Suprapubic skin (tissue), 4 donors: ENCODE results near the gene ENOX2.

Source experiments
- POLR2A ChIP-seq, 2 donors: fragments of 450-650 bp; IDR thresholded peaks; one replicate each; pipeline ENCODE4 v1.6.1; 2017; ENCODE audit warnings: antibody characterized with exemption in 2 of 2, mild to moderate bottlenecking in 2 of 2, moderate library complexity in 2 of 2
- POLR2AphosphoS5 ChIP-seq, 3 donors: sonication (generic); formaldehyde crosslinking; IDR thresholded peaks; one replicate each; pipeline ENCODE4 v1.6.1; 2017; ENCODE audit warnings: antibody characterized with exemption in 3 of 3
- TF ChIP-seq, protein P1 (sequence below), 2 donors: fragments of 200-600 bp in 1 of 2; fragments of 450-650 bp in 1 of 2; sonication (generic) in 1 of 2; IDR thresholded peaks; one replicate each; pipeline ENCODE4 v1.5.1; 2016 to 2019; ENCODE audit warnings: antibody characterized with exemption in 2 of 2, mild to moderate bottlenecking in 1 of 2, moderate library complexity in 1 of 2

DNA sequence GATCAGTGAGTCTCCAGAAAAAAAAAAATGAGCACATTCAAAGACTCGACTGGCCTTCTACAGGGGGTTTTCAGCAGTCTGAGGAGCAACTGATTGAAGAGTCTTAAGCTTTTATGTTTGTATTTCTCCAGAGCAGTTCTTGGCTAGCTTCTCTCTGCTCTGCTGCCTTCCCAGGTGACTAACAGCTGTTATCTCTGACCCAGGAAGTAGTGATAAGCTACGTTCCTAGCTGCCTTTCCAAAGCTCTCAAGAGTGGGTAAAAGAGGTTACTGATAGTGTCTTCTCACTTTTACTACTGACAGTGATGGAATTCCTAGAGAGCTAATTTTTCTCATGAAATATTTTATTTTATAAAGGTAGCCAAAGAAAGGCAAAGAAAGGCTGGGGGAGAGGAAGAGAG is 66.6 kb downstream of the ENOX2 start:
- TF ChIP-seq, protein P1, sequence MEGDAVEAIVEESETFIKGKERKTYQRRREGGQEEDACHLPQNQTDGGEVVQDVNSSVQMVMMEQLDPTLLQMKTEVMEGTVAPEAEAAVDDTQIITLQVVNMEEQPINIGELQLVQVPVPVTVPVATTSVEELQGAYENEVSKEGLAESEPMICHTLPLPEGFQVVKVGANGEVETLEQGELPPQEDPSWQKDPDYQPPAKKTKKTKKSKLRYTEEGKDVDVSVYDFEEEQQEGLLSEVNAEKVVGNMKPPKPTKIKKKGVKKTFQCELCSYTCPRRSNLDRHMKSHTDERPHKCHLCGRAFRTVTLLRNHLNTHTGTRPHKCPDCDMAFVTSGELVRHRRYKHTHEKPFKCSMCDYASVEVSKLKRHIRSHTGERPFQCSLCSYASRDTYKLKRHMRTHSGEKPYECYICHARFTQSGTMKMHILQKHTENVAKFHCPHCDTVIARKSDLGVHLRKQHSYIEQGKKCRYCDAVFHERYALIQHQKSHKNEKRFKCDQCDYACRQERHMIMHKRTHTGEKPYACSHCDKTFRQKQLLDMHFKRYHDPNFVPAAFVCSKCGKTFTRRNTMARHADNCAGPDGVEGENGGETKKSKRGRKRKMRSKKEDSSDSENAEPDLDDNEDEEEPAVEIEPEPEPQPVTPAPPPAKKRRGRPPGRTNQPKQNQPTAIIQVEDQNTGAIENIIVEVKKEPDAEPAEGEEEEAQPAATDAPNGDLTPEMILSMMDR (IDR thresholded peaks at IDR 0.05): no peak
- TF ChIP-seq POLR2AphosphoS5 (IDR thresholded peaks at IDR 0.05): no peak
- TF ChIP-seq POLR2A (IDR thresholded peaks at IDR 0.05): no peak
